Right kidney (tissue), 9 donors: Measurements from ENCODE around the gene KBTBD4.

Experiments used
- DNase-seq: peaks from one replicate; pipeline ENCODE4 v3.0.0-alpha.2; 2016
- long read RNA-seq, 8 donors: transcript quantifications; one replicate each; lab custom pipeline, GENCODE V29; 2026

The KBTBD4 gene
- long read RNA-seq, donor 1, transcript KBTBD4-202 (4 exons, 2,372 nt) = major isoform, 5 of 9 reads
- long read RNA-seq, donor 1, partial matches to known transcripts = 0 of 9 reads
- long read RNA-seq, donor 1, other reads (novel, unspliced or antisense) = 0 of 9 reads
- long read RNA-seq, donor 2, partial matches to known transcripts = 150 of 225 reads
- long read RNA-seq, donor 2, other reads (novel, unspliced or antisense) = 68 of 225 reads
- long read RNA-seq, donor 3, transcript KBTBD4-202 (4 exons, 2,372 nt) = major isoform, 5 of 7 reads
- long read RNA-seq, donor 3, partial matches to known transcripts = 0 of 7 reads
- long read RNA-seq, donor 3, other reads (novel, unspliced or antisense) = 0 of 7 reads
- long read RNA-seq, donor 4, partial matches to known transcripts = 0 of 7 reads
- long read RNA-seq, donor 4, other reads (novel, unspliced or antisense) = 0 of 7 reads
- long read RNA-seq, donor 5, transcript KBTBD4-202 (4 exons, 2,372 nt) = major isoform, 6 of 11 reads
- long read RNA-seq, donor 5, partial matches to known transcripts = 0 of 11 reads
- long read RNA-seq, donor 5, other reads (novel, unspliced or antisense) = 0 of 11 reads
- long read RNA-seq, donor 6, partial matches to known transcripts = 0 of 6 reads
- long read RNA-seq, donor 6, other reads (novel, unspliced or antisense) = 0 of 6 reads
- long read RNA-seq, donor 7, transcript KBTBD4-202 (4 exons, 2,372 nt) = major isoform, 8 of 10 reads
- long read RNA-seq, donor 7, partial matches to known transcripts = 0 of 10 reads
- long read RNA-seq, donor 7, other reads (novel, unspliced or antisense) = 0 of 10 reads
- long read RNA-seq, donor 8, transcript KBTBD4-202 (4 exons, 2,372 nt) = major isoform, 8 of 9 reads
- long read RNA-seq, donor 8, partial matches to known transcripts = 0 of 9 reads
- long read RNA-seq, donor 8, other reads (novel, unspliced or antisense) = 0 of 9 reads

DNA sequence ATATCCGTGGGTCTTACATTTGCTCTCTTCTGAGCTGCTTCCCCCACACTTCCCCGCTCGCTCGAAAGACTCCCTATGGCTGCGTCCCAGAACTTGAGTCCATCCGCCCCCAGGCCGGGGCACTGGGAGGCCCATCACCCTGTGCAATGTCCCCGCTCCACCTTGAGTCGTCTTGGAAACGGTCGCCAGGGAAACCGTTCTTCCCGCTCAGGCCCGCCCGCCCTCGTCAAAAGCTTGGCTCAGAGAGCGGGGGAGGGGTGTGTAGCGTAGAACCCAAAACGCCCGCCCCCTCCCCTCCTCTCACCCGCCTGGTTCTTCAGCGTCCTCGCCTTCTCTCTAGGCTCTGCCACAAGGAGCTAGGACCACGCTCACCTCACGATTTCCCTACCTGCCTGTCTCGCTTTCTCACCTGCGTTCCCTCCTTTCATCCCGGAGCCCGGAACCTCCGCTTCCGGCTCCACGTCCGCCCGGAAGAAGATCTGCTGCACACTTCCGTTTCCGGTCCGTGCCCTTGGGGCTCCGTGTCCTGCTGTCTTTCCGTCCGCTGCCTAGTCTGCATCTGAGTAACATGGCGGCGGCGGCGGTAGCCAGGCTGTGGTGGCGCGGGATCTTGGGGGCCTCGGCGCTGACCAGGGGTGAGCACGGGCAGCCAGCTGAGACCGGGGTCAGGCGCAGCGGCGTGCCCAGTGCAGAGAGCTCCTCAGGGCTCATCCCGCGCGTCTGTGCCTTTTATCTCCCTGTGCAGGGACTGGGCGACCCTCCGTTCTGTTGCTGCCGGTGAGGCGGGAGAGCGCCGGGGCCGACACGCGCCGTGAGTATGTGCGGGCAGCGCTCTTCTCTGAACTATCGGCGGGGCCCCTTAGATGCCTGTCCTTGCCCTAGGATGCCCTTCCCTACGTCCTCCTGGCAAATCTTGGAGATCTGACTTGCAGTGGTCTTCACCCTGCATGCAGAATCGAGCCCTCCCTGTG lies at the start of gene KBTBD4, which contains the start of gene NDUFS3:
Gene KBTBD4, minus strand, starts transcription at position 447 of the 971 bp plus-strand sequence. Its CDS starts 19 bp downstream, at position 428.
Gene NDUFS3, plus strand, starts transcription at position 551 of the 971 bp plus-strand sequence. Its CDS starts 18 bp downstream, at position 569.
- peak; percentile 98 for DNase-seq

GRCh38 chr11:47628026-47628425 lies 49.3 kb upstream of the KBTBD4 start:
- DNase-seq = no peak

GRCh38 chr11:47626234-47626633 lies 47.5 kb upstream of the KBTBD4 start:
- DNase-seq = no peak

DNA sequence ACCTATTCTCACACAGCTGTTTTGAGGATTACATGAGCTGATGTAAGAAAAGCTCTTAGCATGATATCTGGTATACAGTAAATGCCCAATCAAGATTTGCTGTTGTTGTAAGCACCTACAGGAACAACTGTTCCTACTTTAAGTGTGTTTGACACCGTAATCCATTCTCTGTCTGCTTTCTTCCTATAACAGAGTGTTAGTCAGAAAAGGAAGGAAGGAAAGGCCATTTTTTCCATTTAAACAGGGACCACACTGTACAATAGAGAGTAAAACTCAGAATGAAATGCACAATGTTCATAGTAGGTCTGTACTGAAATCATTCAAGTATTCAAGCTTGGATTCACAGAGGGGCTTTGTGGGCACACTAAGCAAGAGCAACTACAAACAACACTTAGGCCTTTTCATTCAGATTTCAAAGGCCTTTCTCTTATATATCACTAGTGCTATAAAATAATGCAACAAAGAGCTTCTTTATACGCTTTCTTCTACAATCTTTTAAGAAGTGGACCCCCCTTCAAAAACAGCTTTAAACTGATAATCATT lies 42.1 kb upstream of the KBTBD4 start:
- no peak for DNase-seq

DNA sequence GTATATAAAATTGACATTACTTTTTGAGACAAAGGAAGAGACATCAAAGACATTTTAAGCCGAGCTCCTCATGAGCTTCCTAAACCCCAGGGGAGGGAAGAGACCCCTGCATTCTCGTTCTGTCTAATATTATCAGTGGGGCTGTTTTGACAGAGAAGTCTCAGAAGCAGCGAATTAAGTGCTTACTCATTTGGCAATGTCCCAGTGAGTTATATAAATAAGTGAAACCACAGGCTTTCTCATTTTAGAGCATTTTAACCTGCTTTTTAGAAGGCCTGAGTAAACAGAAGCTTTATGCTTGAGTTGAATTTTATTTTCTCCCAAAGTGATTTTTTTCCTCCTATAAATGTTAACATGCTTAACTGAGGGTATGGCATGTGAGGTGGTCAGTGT lies 38.6 kb upstream of the KBTBD4 start:
- no peak for DNase-seq

GRCh38 chr11:47616726-47617416 lies 38.1 kb upstream of the KBTBD4 start:
- no peak for DNase-seq

- DNase-seq = no peak
These were observed 36.5 kb upstream of the KBTBD4 start for GRCh38 chr11:47615249-47615648.

DNA sequence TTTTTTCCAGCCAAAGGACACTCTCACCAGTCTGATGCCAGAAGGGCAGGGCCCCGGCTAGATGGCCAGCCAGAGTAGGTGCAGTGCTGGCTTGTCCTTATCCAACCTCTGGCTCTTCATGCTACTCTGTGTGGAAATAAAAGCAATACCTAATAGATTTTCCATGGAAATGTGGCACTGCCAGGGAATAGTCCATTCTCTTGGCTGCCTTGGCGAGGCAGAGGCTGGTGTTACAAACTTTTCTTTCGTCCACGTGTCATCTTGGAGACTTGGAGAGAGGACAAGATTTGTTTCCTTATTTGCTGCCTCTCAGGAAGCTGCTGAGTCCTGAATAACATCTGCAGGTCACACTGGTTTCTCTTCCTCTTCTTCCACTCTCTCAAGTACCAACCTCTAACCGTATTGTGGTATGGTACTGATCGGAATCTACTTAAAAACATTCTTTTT lies 32.6 kb upstream of the KBTBD4 start:
- DNase-seq = no peak

DNA sequence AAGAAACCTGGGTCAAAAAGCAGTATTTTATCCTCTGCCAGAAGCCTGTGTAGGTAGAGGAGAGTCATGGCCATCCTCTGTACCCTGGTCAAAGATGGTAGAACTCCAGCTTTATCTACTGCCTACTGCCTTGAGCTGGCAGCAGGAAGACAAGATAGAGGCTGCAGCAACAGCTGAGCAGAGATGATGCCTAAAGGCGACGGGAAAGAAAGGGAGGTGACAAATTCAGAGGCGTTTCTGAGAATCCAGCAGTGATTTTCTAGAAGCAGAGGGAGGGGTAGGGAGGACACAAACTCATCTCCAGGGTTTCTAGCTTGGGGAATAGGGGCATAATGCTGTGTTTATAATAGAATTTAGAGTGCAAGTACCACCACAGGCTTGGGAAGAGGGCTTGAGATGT lies 30.9 kb upstream of the KBTBD4 start:
- no peak for DNase-seq

GRCh38 chr11:47607380-47607779 lies 28.6 kb upstream of the KBTBD4 start:
- no peak for DNase-seq

GRCh38 chr11:47606731-47607130 lies 28.0 kb upstream of the KBTBD4 start:
- no peak for DNase-seq

DNA sequence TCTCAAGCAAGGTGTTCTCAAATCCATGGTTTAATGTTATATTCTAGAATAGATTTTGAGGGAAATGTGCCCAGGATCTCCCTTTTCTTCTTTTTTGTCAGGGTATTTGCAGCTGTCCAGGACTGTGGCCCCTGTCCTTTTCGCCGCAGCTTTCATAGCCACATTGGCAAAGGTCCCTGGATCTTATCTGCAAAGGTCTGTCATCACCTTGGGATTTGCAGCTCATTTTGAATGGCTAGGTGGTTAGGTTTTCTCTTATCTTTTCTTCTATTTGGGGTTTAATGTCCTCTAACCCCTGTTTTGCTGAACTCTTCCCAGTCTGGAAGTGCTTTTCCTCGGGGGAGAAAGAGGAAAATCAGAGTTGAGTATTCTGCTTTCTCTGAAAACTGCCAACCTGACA lies 27.2 kb upstream of the KBTBD4 start:
- DNase-seq = no peak

DNA sequence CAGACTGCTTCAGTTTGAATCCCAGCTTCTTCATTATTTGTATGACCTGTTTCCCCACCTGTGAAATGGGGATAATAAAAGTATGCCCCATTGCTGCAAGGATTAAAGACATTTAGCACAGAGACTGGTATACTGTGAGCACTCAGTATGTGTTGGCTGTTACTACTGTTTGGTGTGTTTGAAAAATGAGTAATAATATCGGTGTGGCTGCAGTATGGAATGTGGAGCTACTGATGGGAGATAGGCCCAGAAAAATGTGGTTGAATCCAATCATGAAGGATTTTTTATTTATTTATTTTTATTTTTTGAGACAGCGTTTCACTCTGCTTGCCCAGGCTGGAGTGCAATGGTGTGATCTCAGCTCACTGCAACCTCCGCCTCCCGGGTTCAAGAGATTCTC lies 24.5 kb upstream of the KBTBD4 start:
- DNase-seq = no peak

DNA sequence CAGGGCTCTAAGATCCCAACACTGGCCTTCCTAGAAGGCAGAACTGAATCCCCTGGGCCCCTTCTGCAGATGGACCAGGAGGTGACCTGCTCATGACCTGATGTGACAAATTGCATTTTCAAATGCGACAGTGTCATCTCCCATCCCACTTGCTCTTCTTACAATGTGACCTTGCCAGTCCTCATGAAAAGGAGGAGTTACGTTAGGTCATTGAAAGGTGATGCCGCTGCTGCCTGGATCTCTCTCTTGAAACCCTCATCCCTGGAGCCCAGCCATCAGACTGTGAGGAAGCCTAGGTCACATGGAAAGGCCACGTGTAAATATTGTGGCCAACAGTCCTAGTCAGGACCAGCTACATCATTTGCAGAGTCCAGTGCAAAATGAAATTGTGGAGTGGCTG lies 21.1 kb upstream of the KBTBD4 start:
- no peak for DNase-seq

DNA sequence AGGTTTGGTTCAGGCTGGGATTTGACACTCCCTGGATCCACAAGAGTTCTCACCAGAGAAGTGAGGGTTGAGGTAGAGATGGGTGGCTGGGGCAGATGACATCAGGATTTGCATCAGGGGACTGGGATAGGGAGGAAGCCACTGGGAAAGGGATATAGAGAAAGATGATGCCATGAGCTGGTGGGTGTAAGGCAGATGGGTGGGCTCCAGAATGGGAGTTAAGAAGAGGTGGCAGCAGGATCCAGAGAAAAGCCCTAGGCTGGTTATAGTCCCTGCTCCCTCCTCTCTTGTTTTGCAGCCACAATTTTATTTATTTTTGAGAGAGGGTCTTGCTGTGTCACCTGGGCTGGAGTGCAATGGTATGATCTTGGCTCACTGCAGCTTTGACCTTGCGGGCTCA lies 17.2 kb upstream of the KBTBD4 start:
- DNase-seq = no peak

DNA sequence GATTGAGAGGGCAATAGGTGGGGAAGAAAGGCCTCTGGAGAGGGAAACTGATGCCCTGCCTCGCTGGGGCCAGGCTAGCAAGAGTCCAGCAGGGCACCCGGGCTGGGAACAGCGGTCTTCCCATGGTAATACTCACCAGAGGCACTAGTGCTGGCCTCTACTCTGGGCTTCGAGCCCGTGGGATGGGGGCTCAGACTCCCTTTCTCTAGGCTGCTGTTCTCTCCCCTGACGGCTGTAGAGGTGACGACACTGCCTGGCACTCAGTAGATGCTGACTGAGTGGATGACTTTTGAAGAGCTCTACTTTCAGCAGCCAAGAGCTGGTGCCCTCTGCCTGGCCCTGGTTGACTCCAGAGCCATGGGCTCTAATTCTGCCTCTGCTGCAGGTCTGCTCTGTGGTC lies 16.3 kb upstream of the KBTBD4 start:
- DNase-seq = no peak

- peak; percentile 65 for DNase-seq
These were observed 15.4 kb upstream of the KBTBD4 start, which contains the start of gene C1QTNF4 for GRCh38 chr11:47593934-47594855. C1QTNF4 (minus strand) TSS chr11:47594411; CDS start chr11:47590810, 3,601 bp downstream.

- DNase-seq = no peak
These were observed 14.7 kb upstream of the KBTBD4 start for GRCh38 chr11:47593492-47593933.

DNA sequence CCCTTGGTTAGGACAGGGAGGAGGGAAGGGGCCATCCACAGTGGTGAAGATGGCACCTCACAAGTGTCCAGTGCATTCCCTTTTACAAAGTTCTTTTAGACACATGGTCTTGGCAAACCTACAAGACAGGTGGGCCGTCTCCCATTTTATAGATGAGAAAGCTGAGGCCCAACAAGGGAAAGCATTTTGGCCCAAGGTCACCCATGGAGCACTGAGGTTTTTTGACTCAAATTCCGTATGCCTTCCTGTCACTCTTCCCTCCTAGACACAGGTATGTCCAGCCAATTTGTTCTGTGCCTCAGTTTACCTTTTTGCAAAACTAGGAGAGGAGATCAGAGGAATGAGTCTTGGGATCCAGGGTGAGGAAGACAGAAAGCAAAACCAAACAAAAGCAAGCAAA lies 14.2 kb upstream of the KBTBD4 start:
- DNase-seq = no peak

DNA sequence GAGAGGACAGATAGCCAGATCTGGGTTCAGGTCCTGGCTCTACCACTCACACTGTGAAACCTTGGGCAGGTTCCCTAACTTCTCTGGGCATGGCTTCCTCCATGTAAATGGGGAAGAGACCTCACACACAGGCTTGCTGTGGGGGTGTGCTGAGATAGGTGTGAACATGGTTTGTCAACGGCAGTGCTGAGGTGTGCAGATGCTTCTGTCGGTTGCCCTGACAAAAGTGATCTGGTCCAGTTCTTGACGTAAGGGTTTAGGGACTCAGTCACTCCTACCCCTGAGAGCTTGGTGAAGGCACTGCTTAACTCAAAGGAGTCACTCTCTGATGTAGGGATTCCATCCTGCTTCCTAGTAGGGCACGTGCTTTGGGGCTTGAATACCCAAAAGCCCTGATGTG lies 13.5 kb upstream of the KBTBD4 start:
- DNase-seq = no peak
